ENCODE data around the gene SMAD7. TPM values are rescaled to one million over a fixed set of nuclear protein-coding genes. Genes with fewer than 3 reads are reported as not detected.

SMAD7 gene
- total and polyA plus RNA-seq, 10 of the 15 experiments (the other 5 are each of a cell fraction or from before 2014, with no cell fraction given), result 1.3 to 22.5 (median 8.0) TPM

- RAD21 ChIA-PET (ENCODE audit: unreplicated experiment), result interaction anchor here (0.6 to 4.0 kb wide), 23 partner anchors 16 to 464 kb away, joined by 3 to 29 read pairs (median 4); no protein-coding TSS in a partner anchor
- peak overlapping the region; percentile 81 for H3K9ac ChIP-seq (ENCODE audit: control insufficient read depth, insufficient read depth, low read length)
- no peaks in the 10 kb centered on the region for H3K9me3 ChIP-seq (replicated peaks; ENCODE audit: control insufficient read depth, insufficient read depth, low read length)
- no TSS peak for BruUV-seq (replicated peaks)
- ATAC-seq (peak; percentile 64), FAIRE-seq (no peak), DNase-seq (ENCODE audit: low read depth, low spot score) (no peak)
- H4K20me1 ChIP-seq (ENCODE audit: control insufficient read depth, insufficient read depth), result no peaks in the 10 kb centered on the region; the same call in 1 of the 2 replicates
- peak overlapping the region; percentile 64 for H3K27ac ChIP-seq (ENCODE audit: control insufficient read depth, insufficient read depth)
- under 1% methylated on average over 65 of the region's 106 CpGs for WGBS (ENCODE audit: insufficient coverage, insufficient replicate concordance, low lambda C conversion rate, missing lambda C conversion rate)
- SMC1A ChIA-PET (ENCODE audit: uncharacterized antibody, unreplicated experiment), result interaction anchor here (0.7 to 2.7 kb wide), 7 partner anchors 16 to 226 kb away, joined by 3 to 14 read pairs (median 5); no protein-coding TSS in a partner anchor
- peak overlapping the region; percentile 96 for H3K4me2 ChIP-seq (ENCODE audit: control insufficient read depth, insufficient read depth)
- H3K4me3 ChIP-seq, result peak overlapping the region; percentile 92
- POLR2A ChIA-PET, result interaction anchor here (0.6 to 2.7 kb wide), 20 partner anchors 11 to 1438 kb away, joined by 3 to 14 read pairs (median 4); no protein-coding TSS in a partner anchor
- H3K79me2 ChIP-seq (ENCODE audit: control insufficient read depth, insufficient read depth, low read length), result peaks cover 49% of the 10 kb centered on the region
- H3K4me1 ChIP-seq (ENCODE audit: control insufficient read depth, insufficient read depth, low read length), result peaks cover 10% of the 10 kb centered on the region
- intact Hi-C loops (cut with micrococcal nuclease; ENCODE audit: unreplicated experiment), result loop anchor here (2.0 to 10.0 kb wide), 2 partner anchors 175 to 1333 kb away; partner anchors contain the start of genes CXXC1 and MBD1
- peak overlapping the region; percentile 42; the same call in 1 of the 2 replicates for H2AFZ ChIP-seq (ENCODE audit: control insufficient read depth, low read depth, low read length)
- 0 out of 4 replicates have a peak, but pooled peaks cover 0 to 3% of the 10 kb centered on the region in 2 experiments for H3K36me3 ChIP-seq (ENCODE audit: control insufficient read depth in 2 of 2, insufficient read depth in 2 of 2, low read length in 1 of 2)
- H3K27me3 ChIP-seq (replicated peaks in 1 of 2; ENCODE audit: control insufficient read depth in 2 of 2, insufficient read depth in 2 of 2, low read length in 1 of 2), result no peaks in the 10 kb centered on the region
- CTCF ChIA-PET, result interaction anchor here (0.9 to 1.7 kb wide), 7 partner anchors 17 to 227 kb away, joined by 3 to 8 read pairs (median 4); no protein-coding TSS in a partner anchor
- in situ Hi-C loops (cut with MboI), result no loop called here
- TF ChIP-seq SUPT20H (IDR thresholded peaks at IDR 0.05; ENCODE audit: borderline replicate concordance, control insufficient read depth, low read depth, low read length) (no peak), MYB (IDR thresholded peaks at IDR 0.05; ENCODE audit: borderline replicate concordance, low read depth, low read length) (no peak), ZNF207 (IDR thresholded peaks at IDR 0.05; ENCODE audit: borderline replicate concordance) (0 out of 2 replicates have a peak, but pooled peaks have one; percentile 64), TCF3 (IDR thresholded peaks at IDR 0.05; ENCODE audit: borderline replicate concordance, insufficient read depth, low read depth, low read length) (no peak), BRCA1 (IDR thresholded peaks at IDR 0.05; ENCODE audit: low read depth, low read length) (no peak), BHLHE40 (IDR thresholded peaks at IDR 0.05; ENCODE audit: borderline replicate concordance in 1 of 2, low read depth in 2 of 2, low read length in 1 of 2) (peak; percentile 57 to 63; a peak in 3 of 4 replicates), POLR2AphosphoS2 (IDR thresholded peaks at IDR 0.05; ENCODE audit: low read depth, low read length) (no peak), MEF2B (IDR thresholded peaks at IDR 0.05; ENCODE audit: partially characterized antibody, poor library complexity, severe bottlenecking) (no peak), IRF3 (IDR thresholded peaks at IDR 0.05) (no peak), IKZF2 (IDR thresholded peaks at IDR 0.05) (no peak)
- TF ChIP-seq, protein P1, sequence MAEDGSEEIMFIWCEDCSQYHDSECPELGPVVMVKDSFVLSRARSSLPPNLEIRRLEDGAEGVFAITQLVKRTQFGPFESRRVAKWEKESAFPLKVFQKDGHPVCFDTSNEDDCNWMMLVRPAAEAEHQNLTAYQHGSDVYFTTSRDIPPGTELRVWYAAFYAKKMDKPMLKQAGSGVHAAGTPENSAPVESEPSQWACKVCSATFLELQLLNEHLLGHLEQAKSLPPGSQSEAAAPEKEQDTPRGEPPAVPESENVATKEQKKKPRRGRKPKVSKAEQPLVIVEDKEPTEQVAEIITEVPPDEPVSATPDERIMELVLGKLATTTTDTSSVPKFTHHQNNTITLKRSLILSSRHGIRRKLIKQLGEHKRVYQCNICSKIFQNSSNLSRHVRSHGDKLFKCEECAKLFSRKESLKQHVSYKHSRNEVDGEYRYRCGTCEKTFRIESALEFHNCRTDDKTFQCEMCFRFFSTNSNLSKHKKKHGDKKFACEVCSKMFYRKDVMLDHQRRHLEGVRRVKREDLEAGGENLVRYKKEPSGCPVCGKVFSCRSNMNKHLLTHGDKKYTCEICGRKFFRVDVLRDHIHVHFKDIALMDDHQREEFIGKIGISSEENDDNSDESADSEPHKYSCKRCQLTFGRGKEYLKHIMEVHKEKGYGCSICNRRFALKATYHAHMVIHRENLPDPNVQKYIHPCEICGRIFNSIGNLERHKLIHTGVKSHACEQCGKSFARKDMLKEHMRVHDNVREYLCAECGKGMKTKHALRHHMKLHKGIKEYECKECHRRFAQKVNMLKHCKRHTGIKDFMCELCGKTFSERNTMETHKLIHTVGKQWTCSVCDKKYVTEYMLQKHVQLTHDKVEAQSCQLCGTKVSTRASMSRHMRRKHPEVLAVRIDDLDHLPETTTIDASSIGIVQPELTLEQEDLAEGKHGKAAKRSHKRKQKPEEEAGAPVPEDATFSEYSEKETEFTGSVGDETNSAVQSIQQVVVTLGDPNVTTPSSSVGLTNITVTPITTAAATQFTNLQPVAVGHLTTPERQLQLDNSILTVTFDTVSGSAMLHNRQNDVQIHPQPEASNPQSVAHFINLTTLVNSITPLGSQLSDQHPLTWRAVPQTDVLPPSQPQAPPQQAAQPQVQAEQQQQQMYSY (CRISPR knock-in tag; IDR thresholded peaks at IDR 0.05), result no peak
- TF ChIP-seq, protein P2, sequence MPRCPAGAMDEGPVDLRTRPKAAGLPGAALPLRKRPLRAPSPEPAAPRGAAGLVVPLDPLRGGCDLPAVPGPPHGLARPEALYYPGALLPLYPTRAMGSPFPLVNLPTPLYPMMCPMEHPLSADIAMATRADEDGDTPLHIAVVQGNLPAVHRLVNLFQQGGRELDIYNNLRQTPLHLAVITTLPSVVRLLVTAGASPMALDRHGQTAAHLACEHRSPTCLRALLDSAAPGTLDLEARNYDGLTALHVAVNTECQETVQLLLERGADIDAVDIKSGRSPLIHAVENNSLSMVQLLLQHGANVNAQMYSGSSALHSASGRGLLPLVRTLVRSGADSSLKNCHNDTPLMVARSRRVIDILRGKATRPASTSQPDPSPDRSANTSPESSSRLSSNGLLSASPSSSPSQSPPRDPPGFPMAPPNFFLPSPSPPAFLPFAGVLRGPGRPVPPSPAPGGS (IDR thresholded peaks at IDR 0.05; ENCODE audit: borderline replicate concordance, insufficient read depth, low read depth, low read length, poor library complexity, severe bottlenecking), result no peak
- TF ChIP-seq, protein P3, sequence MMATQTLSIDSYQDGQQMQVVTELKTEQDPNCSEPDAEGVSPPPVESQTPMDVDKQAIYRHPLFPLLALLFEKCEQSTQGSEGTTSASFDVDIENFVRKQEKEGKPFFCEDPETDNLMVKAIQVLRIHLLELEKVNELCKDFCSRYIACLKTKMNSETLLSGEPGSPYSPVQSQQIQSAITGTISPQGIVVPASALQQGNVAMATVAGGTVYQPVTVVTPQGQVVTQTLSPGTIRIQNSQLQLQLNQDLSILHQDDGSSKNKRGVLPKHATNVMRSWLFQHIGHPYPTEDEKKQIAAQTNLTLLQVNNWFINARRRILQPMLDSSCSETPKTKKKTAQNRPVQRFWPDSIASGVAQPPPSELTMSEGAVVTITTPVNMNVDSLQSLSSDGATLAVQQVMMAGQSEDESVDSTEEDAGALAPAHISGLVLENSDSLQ (IDR thresholded peaks at IDR 0.05), result no peak
Measured at GRCh38 chr18:48951448-48952286, 902 bp upstream of the SMAD7 start.
